Mesodermal cell (in vitro differentiated cells): Measurements from ENCODE around the gene BLOC1S6.

Experiments
- H3K27ac ChIP-seq: 2 replicates; pipeline ENCODE4 v1.7.0; 2013; ENCODE audit warnings: mild to moderate bottlenecking, low read depth, low read length, moderate library complexity; ENCODE audit not compliant: severe bottlenecking
- H3K36me3 ChIP-seq: 2 replicates; pipeline ENCODE4 v1.7.1; 2013; ENCODE audit warnings: mild to moderate bottlenecking, low read length, moderate library complexity; ENCODE audit not compliant: control insufficient read depth, insufficient read depth
- H3K4me1 ChIP-seq: one replicate; pipeline ENCODE4 v1.7.1; 2013; ENCODE audit warnings: mild to moderate bottlenecking, low read length; ENCODE audit not compliant: insufficient read depth, control insufficient read depth, poor library complexity, severe bottlenecking
- H3K4me3 ChIP-seq: 2 replicates; pipeline ENCODE4 v1.7.0; 2013; ENCODE audit warnings: low read length, control low read depth, mild to moderate bottlenecking; ENCODE audit not compliant: insufficient read depth, poor library complexity, severe bottlenecking; ENCODE audit errors: extremely low read depth
- H3K9me3 ChIP-seq: 2 replicates; pipeline ENCODE4 v1.7.1; 2013; ENCODE audit warnings: mild to moderate bottlenecking, low read length, moderate library complexity; ENCODE audit not compliant: control insufficient read depth
- WGBS, 2 experiments: methylation state at CpG; one replicate each; pipeline ENCODE4 v1.1.5; 2013; ENCODE audit warnings: missing lambda C conversion rate in 2 of 2; ENCODE audit not compliant: insufficient coverage in 2 of 2; 5-methylcytosine and 5-hydroxymethylcytosine counted together

The BLOC1S6 gene

DNA sequence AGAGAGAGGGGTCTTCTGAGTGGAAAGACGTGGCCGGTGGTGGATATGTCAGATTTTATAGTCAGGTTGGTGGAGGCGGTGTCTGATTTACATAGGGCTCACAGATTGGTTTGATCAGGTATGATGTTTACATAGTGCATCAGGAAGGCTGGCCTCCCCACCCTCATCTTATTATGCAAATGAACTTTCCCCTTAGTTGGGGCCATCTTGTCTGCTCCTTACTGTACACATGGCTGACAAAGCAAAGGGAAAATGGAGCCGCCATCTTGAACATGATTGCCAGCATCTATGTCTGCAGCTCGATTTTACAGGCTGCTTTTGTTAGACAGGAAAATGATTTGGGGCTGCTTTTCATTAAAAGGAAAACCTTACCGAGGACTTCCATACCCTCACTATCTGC lies 67.6 kb downstream of the BLOC1S6 start:
- Histone ChIP-seq H3K27ac (no peak overlapping the region), H3K4me3 (no peak overlapping the region), H3K4me1 (no peaks in the 10 kb centered on the region), H3K9me3 (no peaks in the 10 kb centered on the region), H3K36me3 (no peaks in the 10 kb centered on the region)
- 40 to 58% methylated on average over 2 to 4 of the region's 6 CpGs for WGBS, 2 experiments

DNA sequence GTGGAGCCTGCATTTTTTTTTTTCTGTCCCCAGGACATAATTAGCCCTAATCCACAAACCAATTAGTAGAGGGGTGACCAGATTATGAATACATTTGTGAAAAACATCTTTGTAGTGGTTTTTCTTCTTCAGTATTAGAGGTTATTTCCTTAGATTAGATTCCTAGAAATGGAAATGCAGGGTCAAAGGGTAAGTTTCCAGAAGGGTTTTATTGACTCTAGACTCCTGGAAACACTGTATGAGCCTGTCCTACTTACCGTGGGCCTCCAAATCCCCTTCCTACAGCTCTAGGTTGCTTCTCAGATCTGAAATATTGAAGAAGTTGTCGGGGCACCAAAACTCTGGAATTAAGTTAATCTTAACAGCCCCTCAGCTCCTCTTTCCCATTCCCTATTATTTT lies 70.1 kb downstream of the BLOC1S6 start:
- H3K4me3 ChIP-seq = no peak overlapping the region
- H3K27ac ChIP-seq = no peak overlapping the region
- no peaks in the 10 kb centered on the region for H3K9me3 ChIP-seq
- 90 to 100% methylated on average over 1 to 2 of the region's 2 CpGs for WGBS, 2 experiments
- no peaks in the 10 kb centered on the region for H3K4me1 ChIP-seq
- no peaks in the 10 kb centered on the region for H3K36me3 ChIP-seq

DNA sequence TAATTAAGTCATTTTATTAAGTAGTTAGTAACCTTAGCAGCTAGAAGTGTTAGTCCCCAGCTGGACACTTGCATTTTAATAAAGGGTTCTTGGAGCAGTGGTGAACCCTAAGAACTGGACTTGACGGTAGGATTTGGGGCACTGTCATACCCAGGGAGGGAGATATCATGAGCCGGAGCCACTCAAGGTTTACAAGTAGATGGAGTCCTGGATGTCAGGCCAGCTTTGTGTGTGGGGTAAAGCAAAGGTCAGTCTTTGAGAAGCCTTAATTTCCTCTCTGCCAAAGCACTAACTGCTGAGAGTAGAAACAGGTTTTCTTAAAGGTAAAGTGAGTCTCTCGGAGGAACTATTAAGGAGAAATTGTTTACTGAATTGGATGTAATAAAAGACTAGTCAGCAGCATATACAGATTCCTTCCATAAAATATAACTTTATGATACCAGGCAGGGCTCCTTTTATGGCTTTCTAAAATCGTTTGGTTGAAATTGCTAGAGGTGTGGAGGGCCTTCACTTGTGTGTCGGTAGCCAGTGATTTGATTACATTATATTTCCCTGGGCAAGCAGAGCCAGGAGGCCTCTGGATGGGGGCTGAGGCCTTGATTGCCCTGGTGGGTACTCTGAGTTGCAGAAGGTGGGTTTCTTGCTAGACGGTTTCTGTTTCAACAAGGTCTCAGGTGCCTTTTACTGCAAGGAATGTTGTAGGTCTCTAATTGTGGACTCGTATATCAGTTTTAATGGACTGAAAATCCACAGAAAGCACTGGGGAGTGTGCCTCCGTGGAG lies 70.8 kb downstream of the BLOC1S6 start:
- no peak overlapping the region for H3K4me3 ChIP-seq
- WGBS, 2 experiments = 77 to 87% methylated on average over 5 to 6 of the region's 8 CpGs
- no peaks in the 10 kb centered on the region for H3K36me3 ChIP-seq
- no peaks in the 10 kb centered on the region for H3K4me1 ChIP-seq
- no peaks in the 10 kb centered on the region for H3K9me3 ChIP-seq
- no peak overlapping the region for H3K27ac ChIP-seq
